SW 1271 (cell line): ENCODE results near the gene FOXC1.

Experiments
- DNase-seq, 2 experiments: peaks; one replicate each; lab custom pipeline; 2025; lab: John Stamatoyannopoulos, UW

The FOXC1 gene

DNA sequence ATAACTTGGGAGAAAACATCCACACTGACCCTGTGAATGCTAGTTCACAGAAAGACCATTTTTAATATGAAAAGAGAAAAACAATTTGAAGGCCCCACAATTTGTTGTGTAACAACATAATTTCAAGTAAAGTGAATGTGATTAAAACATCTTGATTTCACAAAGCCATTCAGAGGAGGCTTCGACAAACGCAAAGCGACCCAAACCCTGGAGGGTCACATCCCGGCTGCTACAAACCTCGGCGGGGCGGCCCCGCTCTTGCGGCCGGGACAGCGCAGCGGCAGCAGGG is 14.0 kb downstream of the FOXC1 start:
- DNase-seq: no peak

DNA sequence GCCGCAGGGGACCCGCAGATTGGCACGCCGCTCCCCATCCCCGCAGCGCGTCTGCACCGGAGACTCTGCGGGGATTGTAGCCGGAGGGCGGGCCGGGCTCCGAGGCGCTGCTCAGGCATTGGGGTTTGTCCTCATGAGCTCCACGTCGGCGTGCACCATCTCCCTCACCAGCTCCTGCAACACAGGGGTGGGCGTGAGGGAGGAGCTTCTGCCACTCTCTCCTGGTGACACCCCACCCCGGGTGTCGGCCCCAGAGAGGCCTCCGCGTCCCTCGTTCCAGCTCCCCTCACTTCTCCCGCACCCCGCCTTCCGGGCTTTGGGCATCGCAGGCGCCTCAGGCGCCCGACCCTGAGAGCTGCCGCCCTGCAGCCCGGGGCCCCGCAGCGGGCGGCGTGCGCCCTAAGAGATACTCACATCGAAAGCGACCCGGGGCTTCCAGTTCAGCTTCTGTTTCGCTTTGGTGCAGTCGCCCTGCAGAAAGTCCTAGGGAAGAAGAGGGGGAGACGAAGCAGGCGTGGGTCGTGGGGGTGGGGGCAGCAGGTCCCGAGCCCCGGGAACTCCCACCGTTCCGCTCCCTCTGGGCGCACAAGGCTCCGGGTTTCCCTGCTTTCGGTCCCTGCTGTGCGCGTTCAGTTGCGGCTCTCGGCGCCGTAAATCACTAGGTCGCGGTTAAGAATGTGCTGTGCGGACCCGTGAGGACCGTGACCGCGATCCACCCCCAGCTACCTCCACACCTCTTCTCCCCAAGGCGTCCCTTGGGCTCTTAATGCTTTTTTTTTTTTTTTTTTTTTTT is 14.5 kb downstream of the FOXC1 start:
- DNase-seq: no peak

- no peak for DNase-seq
Measured at GRCh38 chr6:1624851-1625781, 15.4 kb downstream of the FOXC1 start.

DNA sequence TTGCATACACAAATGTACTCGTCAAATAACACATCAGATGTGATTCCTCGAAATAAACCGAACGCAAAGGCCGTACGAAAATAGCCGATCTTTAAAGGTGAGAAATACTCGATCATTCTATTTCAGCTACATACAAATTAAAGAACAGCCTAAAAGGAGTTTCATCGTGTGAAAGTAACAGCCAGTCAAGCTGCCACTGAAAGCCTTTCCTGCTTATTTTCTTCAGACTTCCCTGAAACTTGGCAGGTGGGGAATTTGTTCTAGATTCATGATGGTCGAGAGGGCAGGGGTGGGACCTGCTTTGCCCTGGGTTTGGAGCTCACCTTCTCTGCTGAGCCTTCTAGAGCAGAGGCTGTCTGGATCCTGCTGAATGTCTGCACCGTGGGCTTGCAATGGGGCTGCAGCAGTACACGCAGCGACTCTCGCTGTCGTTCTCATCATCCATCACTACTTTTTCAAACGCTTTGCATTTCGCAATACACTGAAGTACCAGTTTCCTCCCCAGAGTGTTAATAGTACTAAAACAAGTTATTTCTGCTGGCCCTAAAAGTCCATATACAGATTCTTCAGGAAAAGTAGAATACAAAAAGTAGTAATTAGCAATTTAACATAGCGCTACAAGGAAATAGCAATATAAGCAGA is 16.2 kb downstream of the FOXC1 start:
- no peak for DNase-seq

DNA sequence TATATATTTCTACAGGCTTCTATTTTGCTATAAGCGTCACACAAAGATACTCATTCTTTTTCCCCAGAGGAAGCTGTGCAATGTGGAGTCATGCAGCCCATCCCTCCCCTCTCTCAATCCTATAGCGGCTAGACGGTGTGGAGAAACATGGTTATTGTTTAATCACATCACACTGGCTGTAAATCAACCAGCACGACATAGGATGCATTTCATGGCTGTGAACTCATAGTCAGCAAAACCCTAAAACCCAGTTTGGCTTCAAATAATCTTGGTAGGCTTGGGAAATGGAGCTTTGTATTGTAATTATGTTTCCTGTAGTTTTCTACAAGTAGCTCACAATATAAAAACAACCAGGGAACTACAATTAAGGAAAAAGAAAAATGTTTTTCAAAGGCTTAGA is 16.8 kb downstream of the FOXC1 start:
- no peak for DNase-seq

DNA sequence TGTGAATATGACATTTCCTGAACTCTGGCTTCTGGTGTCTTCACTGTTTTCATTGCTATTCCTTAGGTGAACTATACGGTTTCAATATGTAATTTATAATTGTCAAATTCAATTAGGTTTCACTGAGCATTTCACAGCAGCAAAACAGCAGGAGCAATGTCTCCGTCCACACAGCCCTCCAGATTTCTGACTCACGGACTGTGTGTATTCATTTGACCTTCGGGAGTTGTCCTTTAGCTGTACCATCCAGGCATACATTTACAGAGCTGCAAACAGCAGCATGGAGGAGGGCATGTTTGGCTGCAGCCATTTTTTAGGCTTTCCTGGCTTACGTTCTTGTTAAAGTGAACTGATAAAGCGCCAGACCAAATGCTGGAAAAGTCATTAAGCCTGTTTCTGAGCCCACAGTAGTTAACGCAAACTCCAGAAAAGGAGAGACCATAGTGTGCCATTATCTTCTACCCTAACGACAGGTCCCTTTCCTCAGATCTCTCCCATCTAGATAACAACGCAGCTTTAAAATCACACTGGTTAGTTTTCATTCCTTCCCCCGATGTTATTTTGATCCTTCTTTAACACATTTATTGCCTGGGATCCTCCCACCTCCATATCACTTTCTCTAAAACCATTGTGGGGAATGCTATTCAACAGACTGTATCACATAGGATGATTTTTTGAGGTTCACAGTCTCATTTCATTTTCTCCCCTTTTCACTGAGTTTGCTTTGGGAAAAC is 18.3 kb downstream of the FOXC1 start:
- DNase-seq: no peak

- no peak for DNase-seq
Measured at GRCh38 chr6:1629316-1629715, 19.6 kb downstream of the FOXC1 start.

DNA sequence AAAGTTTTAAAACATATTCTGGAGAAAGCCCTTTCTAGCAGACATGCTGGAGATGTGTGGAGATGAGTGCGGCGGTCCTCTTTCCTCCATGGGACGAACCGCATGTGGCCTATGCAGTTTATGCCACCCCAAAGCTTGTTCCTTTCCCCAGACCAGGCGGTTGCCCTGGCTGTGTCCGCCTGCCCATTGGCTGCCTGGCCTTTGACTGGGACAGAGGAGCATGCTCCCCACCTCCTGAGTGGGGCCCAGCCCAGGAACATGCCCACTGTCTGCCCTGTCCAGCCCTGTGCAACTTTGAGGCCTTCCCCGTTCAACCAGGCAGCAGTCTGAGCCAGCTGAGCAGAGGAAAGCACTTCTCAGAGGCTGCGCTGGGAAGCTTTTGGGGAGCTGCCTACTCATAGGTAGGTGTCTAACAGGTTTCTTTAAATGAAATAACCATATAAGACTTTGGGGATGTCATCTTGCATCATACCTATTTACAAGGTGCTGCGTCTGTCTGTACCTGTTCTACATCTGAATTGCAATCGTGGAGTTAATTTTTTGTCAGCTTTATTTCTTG is 20.6 kb downstream of the FOXC1 start:
- no peak for DNase-seq

DNA sequence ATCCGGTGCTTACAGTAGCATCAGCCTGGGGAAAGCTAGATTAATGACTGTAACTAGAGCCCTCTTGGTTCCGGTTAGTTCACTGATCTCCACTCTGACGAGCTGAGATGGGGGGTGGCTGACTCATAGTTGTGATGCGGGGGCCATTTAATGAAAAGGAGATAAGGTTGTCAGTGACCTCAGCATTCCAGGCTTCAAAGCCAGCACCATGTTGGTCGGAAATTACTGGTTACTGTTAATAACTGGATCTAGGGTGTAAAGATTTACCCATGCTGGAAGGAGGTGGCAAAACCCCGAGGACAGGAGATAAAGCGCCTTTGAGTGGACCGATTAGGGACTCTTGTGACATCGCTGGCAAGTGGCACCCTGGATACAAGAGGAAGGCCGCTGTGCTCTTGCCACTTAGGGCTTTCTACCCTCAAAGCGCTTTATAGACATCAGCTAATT is 21.1 kb downstream of the FOXC1 start:
- no peak for DNase-seq

DNA sequence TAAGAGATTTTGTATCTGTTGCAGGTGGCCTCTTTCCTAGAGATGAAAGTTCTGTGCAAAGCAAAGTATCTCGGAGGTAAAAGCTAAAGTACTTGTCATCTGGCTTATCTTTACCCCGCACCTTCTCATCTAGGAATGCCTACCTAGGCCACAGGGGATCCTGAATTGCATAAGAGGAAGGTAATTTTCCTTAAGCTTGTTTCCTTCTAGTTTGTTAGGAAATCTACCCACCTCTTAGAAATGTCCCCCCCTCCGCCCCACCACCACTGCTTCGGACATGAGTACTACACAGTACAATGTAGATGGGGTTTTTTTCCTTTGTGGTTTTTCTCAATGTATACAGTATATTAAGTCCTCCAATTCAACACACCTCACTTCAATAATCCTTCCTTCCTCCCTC is 21.5 kb downstream of the FOXC1 start:
- DNase-seq: no peak

DNA sequence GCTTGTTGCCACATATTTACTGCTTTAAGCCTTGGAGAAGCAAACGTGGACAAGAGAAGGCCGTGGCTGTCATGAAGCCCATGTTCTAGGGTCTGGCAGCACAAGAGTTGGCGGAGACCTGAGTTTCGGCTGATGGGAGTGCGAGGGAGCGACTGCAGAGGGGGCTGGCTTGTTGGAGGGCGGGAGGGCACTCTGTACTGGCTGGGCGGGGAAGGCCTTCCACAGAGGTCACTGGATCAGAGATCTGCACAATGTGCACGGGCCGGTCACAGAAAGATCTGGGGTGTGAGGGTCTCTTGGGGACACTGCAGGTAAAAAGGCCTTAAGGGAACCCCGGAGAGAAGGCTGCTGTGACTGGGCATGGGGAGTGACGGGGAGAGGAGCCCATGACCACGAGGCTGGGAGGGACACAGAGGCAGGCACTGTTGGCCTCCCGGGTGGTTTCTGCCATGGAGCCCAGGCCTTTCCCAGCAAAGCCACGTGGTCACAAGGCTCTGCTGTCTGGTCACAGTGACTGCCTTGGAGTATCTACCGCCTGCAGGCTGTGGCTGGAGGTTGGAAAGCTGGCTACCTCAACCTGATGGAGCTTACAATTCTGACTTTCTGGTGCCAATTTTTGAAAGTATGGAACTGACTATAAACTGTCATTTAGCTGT is 23.8 kb downstream of the FOXC1 start:
- DNase-seq: no peak

DNA sequence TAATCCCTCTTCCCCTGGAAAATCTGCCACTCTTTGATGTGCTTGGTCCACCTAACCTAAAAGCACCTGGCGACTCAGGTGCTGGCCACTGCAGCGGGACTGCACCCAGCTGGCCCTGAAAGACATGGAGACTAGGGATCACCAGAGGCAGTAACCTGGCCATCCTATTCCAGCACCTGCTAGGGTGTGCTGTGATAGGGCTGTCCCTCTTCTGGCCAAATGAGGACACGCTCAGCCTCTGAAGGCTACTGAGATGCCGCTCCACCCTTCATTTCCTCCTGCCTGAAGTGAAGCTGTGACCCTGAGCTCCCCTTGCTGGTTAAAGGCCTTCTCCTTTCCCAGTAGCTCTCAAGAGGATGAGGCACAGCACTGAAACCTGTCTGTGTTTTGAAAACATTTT is 24.4 kb downstream of the FOXC1 start:
- no peak for DNase-seq

GRCh38 chr6:1635305-1636010 is 25.7 kb downstream of the FOXC1 start:
- DNase-seq: no peak

GRCh38 chr6:1636272-1636825 is 26.6 kb downstream of the FOXC1 start:
- no peak for DNase-seq

GRCh38 chr6:1636971-1637871 is 27.5 kb downstream of the FOXC1 start:
- DNase-seq: no peak

- DNase-seq: no peak
Measured at GRCh38 chr6:1639430-1639829, 29.7 kb downstream of the FOXC1 start.

DNA sequence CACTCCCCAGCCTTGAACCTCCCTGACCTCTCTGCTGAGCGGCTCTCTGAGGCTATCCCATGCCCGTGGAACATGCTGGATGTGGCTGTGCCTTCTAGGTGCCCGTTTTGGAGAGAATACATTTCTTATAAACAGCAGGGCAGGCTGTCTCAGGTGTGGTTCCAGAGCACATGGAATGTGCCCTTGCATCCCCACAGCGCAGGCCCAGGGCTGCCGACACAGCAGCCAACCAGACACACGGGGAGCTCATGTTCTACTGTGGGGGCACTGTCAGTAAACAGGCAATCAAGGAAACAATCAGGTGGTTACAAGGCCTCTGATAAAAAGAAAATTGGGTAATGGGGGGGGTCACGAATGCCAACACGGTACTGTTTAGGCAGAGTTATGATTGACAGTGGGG is 30.8 kb downstream of the FOXC1 start:
- no peak for DNase-seq

- no peak for DNase-seq
Measured at GRCh38 chr6:1641343-1641885, 31.7 kb downstream of the FOXC1 start.

GRCh38 chr6:1643111-1643510 is 33.4 kb downstream of the FOXC1 start:
- no peak for DNase-seq
